ENCODE data around the gene TSPAN5.

Gene TSPAN5

GRCh38 chr4:98522062-98522461 lies 136.3 kb downstream of the TSPAN5 start:
- DNase-seq (ENCODE audit: low read depth in 1 of 2, low spot score in 1 of 2) = no peak

GRCh38 chr4:98521486-98521885 lies 136.9 kb downstream of the TSPAN5 start:
- no peak for DNase-seq (ENCODE audit: low read depth in 1 of 2, low spot score in 1 of 2)

- no peak for DNase-seq (ENCODE audit: low read depth in 1 of 2, low spot score in 1 of 2)
These were observed 139.0 kb downstream of the TSPAN5 start for GRCh38 chr4:98519268-98519977.

- DNase-seq (ENCODE audit: low read depth in 1 of 2, low spot score in 1 of 2) = no peak
These were observed 139.7 kb downstream of the TSPAN5 start for GRCh38 chr4:98518559-98519267.

- DNase-seq (ENCODE audit: low read depth in 1 of 2, low spot score in 1 of 2) = no peak
These were observed 141.0 kb downstream of the TSPAN5 start for GRCh38 chr4:98517218-98518021.

GRCh38 chr4:98516441-98517217 lies 141.8 kb downstream of the TSPAN5 start:
- no peak for DNase-seq (ENCODE audit: low read depth in 1 of 2, low spot score in 1 of 2)

- no peak for DNase-seq (ENCODE audit: low read depth in 1 of 2, low spot score in 1 of 2)
These were observed 142.4 kb downstream of the TSPAN5 start for GRCh38 chr4:98516042-98516440.

- DNase-seq (ENCODE audit: low read depth in 1 of 2, low spot score in 1 of 2) = no peak
These were observed 143.0 kb downstream of the TSPAN5 start for GRCh38 chr4:98515470-98515809.

- no peak for DNase-seq (ENCODE audit: low read depth in 1 of 2, low spot score in 1 of 2)
These were observed 143.5 kb downstream of the TSPAN5 start for GRCh38 chr4:98514741-98515469.

- no peak for DNase-seq (ENCODE audit: low read depth in 1 of 2, low spot score in 1 of 2)
These were observed 145.5 kb downstream of the TSPAN5 start for GRCh38 chr4:98512918-98513317.

GRCh38 chr4:98510757-98511517 lies 147.5 kb downstream of the TSPAN5 start:
- no peak for DNase-seq (ENCODE audit: low read depth in 1 of 2, low spot score in 1 of 2)

GRCh38 chr4:98510340-98510739 lies 148.1 kb downstream of the TSPAN5 start:
- DNase-seq (ENCODE audit: low read depth in 1 of 2, low spot score in 1 of 2) = no peak

GRCh38 chr4:98509721-98510120 lies 148.7 kb downstream of the TSPAN5 start:
- no peak for DNase-seq (ENCODE audit: low read depth in 1 of 2, low spot score in 1 of 2)

- DNase-seq (ENCODE audit: low read depth in 1 of 2, low spot score in 1 of 2) = no peak
These were observed 149.4 kb downstream of the TSPAN5 start for GRCh38 chr4:98508829-98509598.

- no peak for DNase-seq (ENCODE audit: low read depth in 1 of 2, low spot score in 1 of 2)
These were observed 150.2 kb downstream of the TSPAN5 start for GRCh38 chr4:98508248-98508647.

GRCh38 chr4:98507299-98507698 lies 151.1 kb downstream of the TSPAN5 start:
- no peak for DNase-seq (ENCODE audit: low read depth in 1 of 2, low spot score in 1 of 2)

GRCh38 chr4:98506462-98507132 lies 151.8 kb downstream of the TSPAN5 start:
- DNase-seq (ENCODE audit: low read depth in 1 of 2, low spot score in 1 of 2) = no peak

GRCh38 chr4:98505992-98506391 lies 152.4 kb downstream of the TSPAN5 start:
- DNase-seq (ENCODE audit: low read depth in 1 of 2, low spot score in 1 of 2) = no peak

- no peak for DNase-seq (ENCODE audit: low read depth in 1 of 2, low spot score in 1 of 2)
These were observed 154.3 kb downstream of the TSPAN5 start for GRCh38 chr4:98504091-98504490.
